ENCODE results near the gene USP7.

USP7 gene

GRCh38 chr16:8905795-8906591 lies 57.7 kb downstream of the USP7 start:
- H3K36me3 ChIP-seq (ENCODE audit: control insufficient read depth in 2 of 2, insufficient read depth in 2 of 2, low read length in 2 of 2), result peaks cover 84 to 90% of the 10 kb centered on the region in 2 donors

GRCh38 chr16:8905168-8905762 lies 58.4 kb downstream of the USP7 start:
- Histone ChIP-seq H3K9me3 (ENCODE audit: control insufficient read depth in 2 of 2, low read length in 2 of 2) (no peaks in the 10 kb centered on the region), H3K27me3 (ENCODE audit: control insufficient read depth in 2 of 2, insufficient read depth in 2 of 2, low read length in 2 of 2) (no peaks in the 10 kb centered on the region), H3K36me3 (ENCODE audit: control insufficient read depth in 2 of 2, insufficient read depth in 2 of 2, low read length in 2 of 2) (peaks cover 85 to 90% of the 10 kb centered on the region in 2 donors), H3K4me1 (ENCODE audit: control insufficient read depth in 2 of 2, insufficient read depth in 2 of 2, low read length in 2 of 2) (peaks cover 0 to 12% of the 10 kb centered on the region in 2 donors), H3K4me3 (ENCODE audit: low read length in 2 of 2) (no peak overlapping the region), H3K27ac (ENCODE audit: low read depth in 2 of 2, low read length in 2 of 2) (no peak overlapping the region), H3K9ac (ENCODE audit: low read depth in 1 of 2, low read length in 2 of 2) (no peak overlapping the region)

More at GRCh38 chr16:8905795-8906591, 57.7 kb downstream of the USP7 start:
- Histone ChIP-seq H3K4me1 (ENCODE audit: control insufficient read depth in 2 of 2, insufficient read depth in 2 of 2, low read length in 2 of 2) (peaks cover 0 to 17% of the 10 kb centered on the region in 2 donors), H3K27ac (ENCODE audit: low read depth in 2 of 2, low read length in 2 of 2) (no peak overlapping the region), H3K27me3 (ENCODE audit: control insufficient read depth in 2 of 2, insufficient read depth in 2 of 2, low read length in 2 of 2) (no peaks in the 10 kb centered on the region), H3K9ac (ENCODE audit: low read depth in 1 of 2, low read length in 2 of 2) (no peak overlapping the region), H3K9me3 (ENCODE audit: control insufficient read depth in 2 of 2, low read length in 2 of 2) (no peaks in the 10 kb centered on the region), H3K4me3 (ENCODE audit: low read length in 2 of 2) (no peak overlapping the region)

GRCh38 chr16:8904018-8904430 lies 59.7 kb downstream of the USP7 start:
- Histone ChIP-seq H3K4me3 (ENCODE audit: low read length in 2 of 2) (no peak overlapping the region), H3K9me3 (ENCODE audit: control insufficient read depth in 2 of 2, low read length in 2 of 2) (no peaks in the 10 kb centered on the region), H3K4me1 (ENCODE audit: control insufficient read depth in 2 of 2, insufficient read depth in 2 of 2, low read length in 2 of 2) (peaks cover 0 to 10% of the 10 kb centered on the region in 2 donors), H3K27ac (ENCODE audit: low read depth in 2 of 2, low read length in 2 of 2) (no peak overlapping the region), H3K36me3 (ENCODE audit: control insufficient read depth in 2 of 2, insufficient read depth in 2 of 2, low read length in 2 of 2) (peaks cover 89 to 92% of the 10 kb centered on the region in 2 donors), H3K27me3 (ENCODE audit: control insufficient read depth in 2 of 2, insufficient read depth in 2 of 2, low read length in 2 of 2) (no peaks in the 10 kb centered on the region), H3K9ac (ENCODE audit: low read depth in 1 of 2, low read length in 2 of 2) (no peak overlapping the region)

GRCh38 chr16:8903004-8903403 lies 60.7 kb downstream of the USP7 start:
- no peak overlapping the region for H3K9ac ChIP-seq (ENCODE audit: low read depth in 1 of 2, low read length in 2 of 2)
- no peaks in the 10 kb centered on the region for H3K4me1 ChIP-seq (ENCODE audit: control insufficient read depth in 2 of 2, insufficient read depth in 2 of 2, low read length in 2 of 2)
- H3K9me3 ChIP-seq (ENCODE audit: control insufficient read depth in 2 of 2, low read length in 2 of 2), result no peaks in the 10 kb centered on the region
- no peak overlapping the region for H3K27ac ChIP-seq (ENCODE audit: low read depth in 2 of 2, low read length in 2 of 2)
- H3K4me3 ChIP-seq (ENCODE audit: low read length in 2 of 2), result no peak overlapping the region
- H3K36me3 ChIP-seq (ENCODE audit: control insufficient read depth in 2 of 2, insufficient read depth in 2 of 2, low read length in 2 of 2), result peaks cover 88 to 92% of the 10 kb centered on the region in 2 donors
- H3K27me3 ChIP-seq (ENCODE audit: control insufficient read depth in 2 of 2, insufficient read depth in 2 of 2, low read length in 2 of 2), result no peaks in the 10 kb centered on the region

- Histone ChIP-seq H3K4me1 (ENCODE audit: control insufficient read depth in 2 of 2, insufficient read depth in 2 of 2, low read length in 2 of 2) (no peaks in the 10 kb centered on the region), H3K27me3 (ENCODE audit: control insufficient read depth in 2 of 2, insufficient read depth in 2 of 2, low read length in 2 of 2) (no peaks in the 10 kb centered on the region), H3K36me3 (ENCODE audit: control insufficient read depth in 2 of 2, insufficient read depth in 2 of 2, low read length in 2 of 2) (peaks cover 86 to 92% of the 10 kb centered on the region in 2 donors), H3K9ac (ENCODE audit: low read depth in 1 of 2, low read length in 2 of 2) (no peak overlapping the region), H3K27ac (ENCODE audit: low read depth in 2 of 2, low read length in 2 of 2) (no peak overlapping the region), H3K9me3 (ENCODE audit: control insufficient read depth in 2 of 2, low read length in 2 of 2) (no peaks in the 10 kb centered on the region), H3K4me3 (ENCODE audit: low read length in 2 of 2) (no peak overlapping the region)
Observed at GRCh38 chr16:8901320-8901861, 62.3 kb downstream of the USP7 start.

GRCh38 chr16:8900343-8900742 lies 63.4 kb downstream of the USP7 start:
- H3K4me3 ChIP-seq (ENCODE audit: low read length in 2 of 2), result no peak overlapping the region
- no peak overlapping the region for H3K27ac ChIP-seq (ENCODE audit: low read depth in 2 of 2, low read length in 2 of 2)
- peaks cover 82 to 87% of the 10 kb centered on the region in 2 donors for H3K36me3 ChIP-seq (ENCODE audit: control insufficient read depth in 2 of 2, insufficient read depth in 2 of 2, low read length in 2 of 2)
- H3K9ac ChIP-seq (ENCODE audit: low read depth in 1 of 2, low read length in 2 of 2), result no peak overlapping the region
- H3K27me3 ChIP-seq (ENCODE audit: control insufficient read depth in 2 of 2, insufficient read depth in 2 of 2, low read length in 2 of 2), result no peaks in the 10 kb centered on the region
- H3K9me3 ChIP-seq (ENCODE audit: control insufficient read depth in 2 of 2, low read length in 2 of 2), result no peaks in the 10 kb centered on the region
- H3K4me1 ChIP-seq (ENCODE audit: control insufficient read depth in 2 of 2, insufficient read depth in 2 of 2, low read length in 2 of 2), result no peaks in the 10 kb centered on the region

- Histone ChIP-seq H3K9ac (ENCODE audit: low read depth in 1 of 2, low read length in 2 of 2) (no peak overlapping the region), H3K4me1 (ENCODE audit: control insufficient read depth in 2 of 2, insufficient read depth in 2 of 2, low read length in 2 of 2) (no peaks in the 10 kb centered on the region), H3K36me3 (ENCODE audit: control insufficient read depth in 2 of 2, insufficient read depth in 2 of 2, low read length in 2 of 2) (peaks cover 82 to 87% of the 10 kb centered on the region in 2 donors), H3K27me3 (ENCODE audit: control insufficient read depth in 2 of 2, insufficient read depth in 2 of 2, low read length in 2 of 2) (no peaks in the 10 kb centered on the region), H3K27ac (ENCODE audit: low read depth in 2 of 2, low read length in 2 of 2) (no peak overlapping the region), H3K4me3 (ENCODE audit: low read length in 2 of 2) (no peak overlapping the region), H3K9me3 (ENCODE audit: control insufficient read depth in 2 of 2, low read length in 2 of 2) (no peaks in the 10 kb centered on the region)
Observed at GRCh38 chr16:8899709-8900317, 63.9 kb downstream of the USP7 start.

- no peak overlapping the region for H3K4me3 ChIP-seq (ENCODE audit: low read length in 2 of 2)
- H3K9me3 ChIP-seq (ENCODE audit: control insufficient read depth in 2 of 2, low read length in 2 of 2), result no peaks in the 10 kb centered on the region
- H3K4me1 ChIP-seq (ENCODE audit: control insufficient read depth in 2 of 2, insufficient read depth in 2 of 2, low read length in 2 of 2), result no peaks in the 10 kb centered on the region
- H3K36me3 ChIP-seq (ENCODE audit: control insufficient read depth in 2 of 2, insufficient read depth in 2 of 2, low read length in 2 of 2), result peaks cover 85 to 90% of the 10 kb centered on the region in 2 donors
- H3K27ac ChIP-seq (ENCODE audit: low read depth in 2 of 2, low read length in 2 of 2), result no peak overlapping the region
- H3K27me3 ChIP-seq (ENCODE audit: control insufficient read depth in 2 of 2, insufficient read depth in 2 of 2, low read length in 2 of 2), result no peaks in the 10 kb centered on the region
- no peak overlapping the region for H3K9ac ChIP-seq (ENCODE audit: low read depth in 1 of 2, low read length in 2 of 2)
Observed at GRCh38 chr16:8898660-8899318, 64.9 kb downstream of the USP7 start.

- Histone ChIP-seq H3K27me3 (ENCODE audit: control insufficient read depth in 2 of 2, insufficient read depth in 2 of 2, low read length in 2 of 2) (no peaks in the 10 kb centered on the region), H3K4me3 (ENCODE audit: low read length in 2 of 2) (no peak overlapping the region), H3K27ac (ENCODE audit: low read depth in 2 of 2, low read length in 2 of 2) (no peak overlapping the region), H3K9me3 (ENCODE audit: control insufficient read depth in 2 of 2, low read length in 2 of 2) (no peaks in the 10 kb centered on the region), H3K36me3 (ENCODE audit: control insufficient read depth in 2 of 2, insufficient read depth in 2 of 2, low read length in 2 of 2) (peaks cover 78 to 91% of the 10 kb centered on the region in 2 donors), H3K4me1 (ENCODE audit: control insufficient read depth in 2 of 2, insufficient read depth in 2 of 2, low read length in 2 of 2) (peaks cover 0 to 3% of the 10 kb centered on the region in 2 donors), H3K9ac (ENCODE audit: low read depth in 1 of 2, low read length in 2 of 2) (no peak overlapping the region)
Observed at GRCh38 chr16:8894736-8895334, 68.9 kb downstream of the USP7 start.

Data from mucosa of rectum (tissue), 2 donors.